Common myeloid progenitor, CD34-positive (primary cell): Measurements from ENCODE around the gene KIAA1328.

Experiments used
- CTCF ChIA-PET: fragments of 350-600 bp; sonication (Branson Sonifier 250); formaldehyde crosslinking; loops from one replicate; lab custom pipeline; 2021; ENCODE audit warnings: antibody characterized with exemption; lab: Charles Lee
- POLR2A ChIA-PET: fragments of 350-600 bp; sonication (Branson Sonifier 250); formaldehyde crosslinking; loops from one replicate; lab custom pipeline; 2021; ENCODE audit warnings: antibody characterized with exemption; lab: Charles Lee
- DNase-seq, 3 donors: peaks; one replicate each; pipeline versions ENCODE4 v3.0.0 to v3.0.0-alpha.2; 2013
- H3K27ac ChIP-seq, 2 experiments: 1 replicate in 1 of 2; 2 replicates in 1 of 2; pipeline ENCODE4 v1.7.0; 2013; ENCODE audit warnings: inconsistent platforms in 2 of 2, low read length in 2 of 2, mild to moderate bottlenecking in 2 of 2, low read depth in 1 of 2, moderate library complexity in 1 of 2; ENCODE audit not compliant: severe bottlenecking in 2 of 2, insufficient read depth in 1 of 2, poor library complexity in 1 of 2
- H3K27me3 ChIP-seq, 5 experiments: replicated peaks in 2 of 5; 1 replicate in 3 of 5; 2 replicates in 2 of 5; pipeline versions ENCODE4 v1.6.1 to v1.7.0; 2013; ENCODE audit warnings: low read length in 4 of 5, mild to moderate bottlenecking in 2 of 5, moderate library complexity in 2 of 5, inconsistent platforms in 1 of 5; ENCODE audit not compliant: insufficient read depth in 5 of 5, control insufficient read depth in 4 of 5
- H3K36me3 ChIP-seq, 4 experiments: 1 replicate in 2 of 4; 2 replicates in 2 of 4; pipeline versions ENCODE4 v1.6.1 to v1.7.0; 2013; ENCODE audit warnings: low read length in 3 of 4, control low read depth in 1 of 4, mild to moderate bottlenecking in 1 of 4; ENCODE audit not compliant: control insufficient read depth in 4 of 4, insufficient read depth in 4 of 4
- H3K4me1 ChIP-seq, 4 experiments: 1 replicate in 3 of 4; 2 replicates in 1 of 4; pipeline versions ENCODE4 v1.6.1 to v1.7.1; 2013; ENCODE audit warnings: low read length in 3 of 4, mild to moderate bottlenecking in 3 of 4, control low read depth in 1 of 4, inconsistent platforms in 1 of 4, moderate library complexity in 1 of 4; ENCODE audit not compliant: control insufficient read depth in 4 of 4, insufficient read depth in 4 of 4; ENCODE audit errors: control extremely low read depth in 1 of 4
- H3K4me3 ChIP-seq, 7 experiments: 1 replicate in 4 of 7; 2 replicates in 3 of 7; pipeline versions ENCODE4 v1.5.1 to v1.7.0; 2013; ENCODE audit warnings: mild to moderate bottlenecking in 7 of 7, low read length in 6 of 7, moderate library complexity in 6 of 7, inconsistent platforms in 2 of 7, low read depth in 2 of 7, control low read depth in 1 of 7; ENCODE audit not compliant: insufficient read depth in 4 of 7, control insufficient read depth in 1 of 7; ENCODE audit errors: extremely low read depth in 1 of 7
- H3K9me3 ChIP-seq, 5 experiments: 1 replicate in 4 of 5; 2 replicates in 1 of 5; pipeline versions ENCODE4 v1.6.1 to v1.7.1; 2013; ENCODE audit warnings: low read length in 4 of 5, mild to moderate bottlenecking in 2 of 5, inconsistent platforms in 1 of 5, low read depth in 1 of 5, moderate library complexity in 1 of 5; ENCODE audit not compliant: control insufficient read depth in 4 of 5, insufficient read depth in 2 of 5; ENCODE audit errors: control extremely low read depth in 1 of 5
- WGBS: methylation state at CpG from one replicate; pipeline ENCODE4 v1.1.5; 2013; ENCODE audit not compliant: insufficient coverage; 5-methylcytosine and 5-hydroxymethylcytosine counted together

The KIAA1328 gene

DNA sequence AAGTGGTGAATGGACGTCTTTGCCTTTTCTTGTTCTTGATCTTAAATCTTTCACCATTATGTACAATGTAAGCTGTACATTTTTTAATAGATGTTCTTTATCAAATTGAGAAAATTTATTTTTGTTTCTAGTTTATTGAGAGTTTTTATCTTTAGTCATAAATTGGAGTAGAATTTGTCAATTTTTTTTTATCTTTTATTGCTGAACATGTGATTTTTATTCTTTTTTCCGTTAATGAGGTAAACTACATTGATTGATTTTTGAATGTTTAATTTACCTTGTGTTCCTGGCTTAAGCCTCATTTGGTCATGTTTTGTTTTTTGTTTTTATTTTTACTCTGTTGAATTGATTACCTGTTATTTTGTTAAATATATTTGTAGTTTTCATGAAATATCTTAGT lies 19.7 kb downstream of the KIAA1328 start:
- peaks cover 6 to 12% (median 8%) of the 10 kb centered on the region in 4 experiments for H3K36me3 ChIP-seq
- H3K27me3 ChIP-seq = no peaks in the 10 kb centered on the region
- no peaks in the 10 kb centered on the region for H3K4me1 ChIP-seq
- POLR2A ChIA-PET = interaction anchor here (0.6 kb wide), 1 partner anchor 27 kb away, joined by 3 read pairs; no protein-coding TSS in a partner anchor
- H3K27ac ChIP-seq = no peak overlapping the region
- peaks cover 0 to 17% (median 3%) of the 10 kb centered on the region in 5 experiments for H3K9me3 ChIP-seq
- CTCF ChIA-PET = no interaction called here
- H3K4me3 ChIP-seq = no peak overlapping the region
- WGBS = no CpG with 5 or more reads among the region's 2 CpGs
- DNase-seq = no peak

DNA sequence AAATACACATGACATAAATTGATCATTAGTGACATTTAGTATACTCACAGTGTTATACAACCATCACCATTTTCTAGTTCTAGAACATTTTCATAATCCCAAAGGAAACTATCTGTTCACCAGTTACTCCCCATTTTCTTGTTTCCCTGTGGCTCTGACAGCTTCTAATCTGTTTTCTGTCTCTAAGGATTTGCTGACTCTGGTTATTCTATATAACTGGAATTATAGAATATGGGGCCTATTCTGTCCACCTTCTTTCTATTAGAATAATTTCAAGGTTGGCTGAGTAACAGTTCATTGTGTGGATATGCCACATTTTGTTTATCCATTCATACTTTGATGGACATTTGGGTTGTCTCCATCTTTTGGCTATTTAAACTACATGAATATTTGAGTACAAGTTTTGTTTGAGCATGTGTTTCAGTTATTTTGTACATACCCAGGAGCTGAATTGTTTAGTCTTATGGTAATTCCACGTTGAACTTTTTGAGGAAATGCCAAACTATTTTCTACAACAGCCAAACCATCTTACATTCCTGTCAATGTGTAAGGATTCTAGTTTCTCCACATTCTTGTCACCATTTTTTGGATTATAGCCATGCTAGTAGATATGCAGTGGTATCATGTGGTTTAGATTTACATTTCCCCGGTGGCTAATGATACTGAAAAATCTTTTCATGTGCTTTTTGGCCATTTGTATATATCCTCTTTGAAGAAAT lies 20.5 kb downstream of the KIAA1328 start:
- Histone ChIP-seq H3K27me3 (no peaks in the 10 kb centered on the region), H3K4me1 (no peaks in the 10 kb centered on the region), H3K27ac (no peak overlapping the region), H3K4me3 (no peak overlapping the region), H3K36me3 (peaks cover 6 to 16% (median 8%) of the 10 kb centered on the region in 4 experiments), H3K9me3 (peaks cover 0 to 22% (median 6%) of the 10 kb centered on the region in 5 experiments)
- no CpG with 5 or more reads among the region's 2 CpGs for WGBS
- DNase-seq = no peak
- POLR2A ChIA-PET = no interaction called here
- CTCF ChIA-PET = no interaction called here

DNA sequence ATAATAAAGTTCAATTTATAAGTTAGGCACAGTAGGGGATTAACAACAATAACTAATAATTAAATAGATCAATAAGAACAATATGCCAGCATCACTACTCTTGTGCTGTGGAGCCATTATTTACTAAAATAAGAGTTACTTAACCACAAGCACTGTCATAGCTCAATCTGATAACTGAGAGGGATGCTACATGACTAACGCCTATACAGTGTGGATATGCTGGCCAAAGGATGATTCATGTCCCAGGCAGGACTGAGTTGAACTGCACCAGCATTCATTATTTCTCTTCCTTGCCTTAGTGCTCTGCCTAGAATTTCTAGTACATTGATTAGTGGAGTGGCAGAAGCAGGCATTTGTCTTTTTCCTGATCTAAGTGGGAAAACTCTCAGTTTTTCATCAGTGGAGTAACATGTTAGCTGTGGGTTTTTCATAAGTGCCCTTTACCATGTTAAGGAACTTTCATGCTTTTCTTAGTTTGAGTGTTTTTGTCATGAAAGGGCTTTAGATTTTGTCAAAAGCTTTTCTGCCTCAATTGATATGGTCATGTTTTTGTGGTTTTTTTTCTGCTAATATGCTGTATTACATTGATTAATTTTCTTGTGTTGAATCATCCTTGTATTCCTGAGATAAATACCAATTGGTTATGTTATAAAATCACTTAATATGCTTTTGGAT lies 21.7 kb downstream of the KIAA1328 start:
- no peaks in the 10 kb centered on the region for H3K4me1 ChIP-seq
- no peak overlapping the region for H3K27ac ChIP-seq
- POLR2A ChIA-PET = no interaction called here
- H3K4me3 ChIP-seq = no peak overlapping the region
- CTCF ChIA-PET = interaction anchor here (1.3 kb wide), 2 partner anchors 12 to 44 kb away, joined by 3 read pairs; no protein-coding TSS in a partner anchor
- H3K36me3 ChIP-seq = peaks cover 6 to 16% (median 8%) of the 10 kb centered on the region in 4 experiments
- no CpG with 5 or more reads among the region's 1 CpG for WGBS
- H3K27me3 ChIP-seq = no peaks in the 10 kb centered on the region
- no peak for DNase-seq
- H3K9me3 ChIP-seq = peaks cover 0 to 22% (median 6%) of the 10 kb centered on the region in 5 experiments

DNA sequence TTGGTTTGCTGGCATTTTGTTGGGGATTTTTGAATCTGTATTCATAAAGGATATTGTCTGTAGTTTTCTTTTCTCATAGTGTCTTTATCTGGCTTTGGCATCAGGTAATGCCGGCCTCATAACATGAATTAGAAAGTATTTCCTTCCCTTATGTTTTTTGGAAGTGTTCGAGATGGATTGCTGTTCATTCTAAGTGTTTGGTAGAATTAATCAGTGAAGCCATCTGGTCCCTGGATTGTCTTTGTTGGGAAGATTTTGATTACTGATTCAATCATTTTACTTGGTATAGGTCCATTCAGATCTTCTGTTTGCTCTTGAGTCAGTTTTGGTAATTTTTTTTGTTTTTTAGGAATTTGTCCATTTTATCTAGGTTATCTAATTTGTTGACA lies 22.3 kb downstream of the KIAA1328 start:
- no peaks in the 10 kb centered on the region for H3K4me1 ChIP-seq
- peaks cover 6 to 19% (median 8%) of the 10 kb centered on the region in 4 experiments for H3K36me3 ChIP-seq
- CTCF ChIA-PET = interaction anchor here (1.3 kb wide), 2 partner anchors 12 to 44 kb away, joined by 3 read pairs; no protein-coding TSS in a partner anchor
- 40% methylated on average over 2 of the region's 2 CpGs for WGBS
- POLR2A ChIA-PET = no interaction called here
- no peak for DNase-seq
- H3K27ac ChIP-seq = no peak overlapping the region
- H3K27me3 ChIP-seq = no peaks in the 10 kb centered on the region
- H3K9me3 ChIP-seq = peaks cover 0 to 22% (median 6%) of the 10 kb centered on the region in 5 experiments
- H3K4me3 ChIP-seq = no peak overlapping the region

DNA sequence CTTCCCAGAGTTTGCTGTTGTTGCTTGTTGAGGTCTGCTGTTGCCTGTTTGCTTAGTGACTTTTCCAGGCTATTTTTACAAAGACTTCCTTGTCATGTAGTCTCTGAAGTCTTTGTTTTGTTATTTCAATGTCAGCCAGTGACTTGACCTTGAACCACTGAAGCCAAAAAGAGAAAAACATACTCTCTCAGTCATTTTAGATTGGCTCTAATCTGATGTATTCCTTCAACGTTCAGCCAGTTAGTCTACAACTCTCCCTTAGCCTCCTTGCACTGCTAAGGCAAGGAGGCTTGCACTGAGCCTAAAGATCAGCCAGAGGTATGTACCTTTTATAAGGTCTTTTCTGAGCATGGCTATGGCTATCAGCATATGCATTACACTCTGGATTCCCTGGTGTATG lies 27.9 kb downstream of the KIAA1328 start:
- Histone ChIP-seq H3K36me3 (peaks cover 3 to 19% (median 9%) of the 10 kb centered on the region in 4 experiments), H3K4me1 (no peaks in the 10 kb centered on the region), H3K4me3 (no peak overlapping the region), H3K27me3 (no peaks in the 10 kb centered on the region), H3K9me3 (peaks cover 0 to 20% (median 6%) of the 10 kb centered on the region in 5 experiments), H3K27ac (no peak overlapping the region)
- POLR2A ChIA-PET = no interaction called here
- WGBS = 86% methylated on average over 1 of the region's 1 CpG
- CTCF ChIA-PET = no interaction called here
- no peak for DNase-seq

DNA sequence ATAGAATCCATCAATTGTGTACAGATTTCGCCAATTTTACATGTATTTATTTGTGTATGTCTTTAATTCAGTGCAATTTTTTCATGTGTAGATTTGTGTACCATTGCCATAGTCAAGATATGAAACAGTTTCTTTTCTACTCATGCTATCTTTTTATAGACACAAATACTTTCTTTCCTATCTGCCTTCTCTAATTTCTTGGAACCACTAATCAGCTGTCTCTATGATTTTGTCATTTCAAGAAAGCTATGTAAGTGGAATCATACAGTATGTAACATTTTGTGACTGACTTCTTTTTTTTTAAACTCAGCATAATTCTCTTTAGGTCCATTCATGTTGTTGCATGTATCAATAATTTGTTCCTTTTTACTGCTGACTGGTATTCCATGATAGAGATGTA lies 33.3 kb downstream of the KIAA1328 start:
- no peak for DNase-seq
- ChIA-PET POLR2A (no interaction called here), CTCF (interaction anchor here (1.2 kb wide), 1 partner anchor 12 kb away, joined by 3 read pairs; no protein-coding TSS in a partner anchor)
- Histone ChIP-seq H3K27me3 (no peaks in the 10 kb centered on the region), H3K9me3 (no peaks in the 10 kb centered on the region), H3K4me3 (no peak overlapping the region), H3K27ac (no peak overlapping the region), H3K4me1 (no peaks in the 10 kb centered on the region), H3K36me3 (peaks cover 0 to 4% (median 2%) of the 10 kb centered on the region in 4 experiments)
- WGBS = no CpG with 5 or more reads among the region's 1 CpG

- no peak for DNase-seq
- POLR2A ChIA-PET = no interaction called here
- no CpG with 5 or more reads among the region's 1 CpG for WGBS
- Histone ChIP-seq H3K9me3 (no peaks in the 10 kb centered on the region), H3K27ac (no peak overlapping the region), H3K36me3 (peaks cover 0 to 7% (median 2%) of the 10 kb centered on the region in 4 experiments), H3K4me3 (no peak overlapping the region), H3K4me1 (no peaks in the 10 kb centered on the region), H3K27me3 (no peaks in the 10 kb centered on the region)
- CTCF ChIA-PET = no interaction called here
Observed at GRCh38 chr18:36867056-36867455, 38.1 kb downstream of the KIAA1328 start.
